Body of pancreas (tissue), 4 donors: Measurements from ENCODE around the gene OR2AK2.

ENCODE experiments used
- CTCF ChIP-seq, 7 experiments: fragments of 450-650 bp in 4 of 7; fragments of 200-600 bp in 3 of 7; sonication (generic) in 3 of 7; IDR thresholded peaks; one replicate each; pipeline ENCODE4 v1.5.1; 2016 to 2019; ENCODE audit warnings: antibody characterized with exemption in 7 of 7
- POLR2A ChIP-seq, 3 donors: fragments of 450-650 bp; IDR thresholded peaks; one replicate each; pipeline ENCODE4 v1.6.1; 2016; ENCODE audit warnings: antibody characterized with exemption in 3 of 3, mild to moderate bottlenecking in 2 of 3

GRCh38 chr1:247919952-247920351 lies 45.1 kb upstream of the OR2AK2 start, which contains the start of gene OR2T8:
- TF ChIP-seq POLR2A (IDR thresholded peaks at IDR 0.05) (no peak), CTCF (IDR thresholded peaks at IDR 0.05) (no peak)
